Middle frontal gyrus (tissue), 1 donor: ENCODE data around the gene RHOA.

ENCODE experiments used
- DNase-seq: peaks from one replicate; pipeline ENCODE4 v3.0.0-alpha.2; 2015; ENCODE audit warnings: low spot score; ENCODE audit errors: extremely low spot score

The RHOA gene

GRCh38 chr3:49411968-49412631 is at the start of gene RHOA, which contains the start of gene TCTA:
Gene RHOA (minus strand): TSS chr3:49411976. CDS start chr3:49375589, 36,387 bp downstream.
Gene TCTA (plus strand): TSS chr3:49412423. CDS start chr3:49412427, 4 bp downstream.
- DNase-seq: peak; percentile 98

GRCh38 chr3:49460956-49461355 is 49.2 kb upstream of the RHOA start:
- DNase-seq: no peak

- no peak for DNase-seq
Observed at GRCh38 chr3:49460188-49460890, 48.6 kb upstream of the RHOA start.

- DNase-seq: no peak
Observed at GRCh38 chr3:49456466-49456865, 44.7 kb upstream of the RHOA start.

- no peak for DNase-seq
Observed at GRCh38 chr3:49454898-49455681, 43.3 kb upstream of the RHOA start.

GRCh38 chr3:49454458-49454857 is 42.7 kb upstream of the RHOA start:
- no peak for DNase-seq

GRCh38 chr3:49453621-49454020 is 41.8 kb upstream of the RHOA start:
- no peak for DNase-seq

- no peak for DNase-seq
Observed at GRCh38 chr3:49445391-49445790, 33.6 kb upstream of the RHOA start.

GRCh38 chr3:49434731-49435130 is 23.0 kb upstream of the RHOA start:
- DNase-seq: no peak

- DNase-seq: no peak
Observed at GRCh38 chr3:49428752-49429080, 16.9 kb upstream of the RHOA start.

- no peak for DNase-seq
Observed at GRCh38 chr3:49427586-49427985, 15.8 kb upstream of the RHOA start.

- DNase-seq: no peak
Observed at GRCh38 chr3:49424816-49425215, 13.0 kb upstream of the RHOA start.

- no peak for DNase-seq
Observed at GRCh38 chr3:49422379-49423248, 10.8 kb upstream of the RHOA start, which contains the start of gene AMT. Gene AMT (minus strand): TSS chr3:49422473. CDS start chr3:49422450, 23 bp downstream.

- DNase-seq: no peak
Observed at GRCh38 chr3:49421890-49422378, 10.2 kb upstream of the RHOA start.

- DNase-seq: no peak
Observed at GRCh38 chr3:49417516-49418120, 5.8 kb upstream of the RHOA start.

- no peak for DNase-seq
Observed at GRCh38 chr3:49416867-49417266, 5.1 kb upstream of the RHOA start.

- no peak for DNase-seq
Observed at GRCh38 chr3:49415931-49416601, 4.3 kb upstream of the RHOA start.

- no peak for DNase-seq
Observed at GRCh38 chr3:49414753-49415152, 3.0 kb upstream of the RHOA start.

- DNase-seq: no peak
Observed at GRCh38 chr3:49413338-49413734, 1.6 kb upstream of the RHOA start.
